K562 (cell line): ENCODE data around the gene ACSL5. TPM values are rescaled to one million over a fixed set of nuclear protein-coding genes. Genes with fewer than 3 reads are reported as not detected.

ENCODE experiments used
- ARNT ChIP-seq, 2 experiments: fragments of 450-650 bp; IDR thresholded peaks; 2 replicates each; pipeline ENCODE4 v1.6.1; 2016; ENCODE audit warnings: mild to moderate bottlenecking in 1 of 2
- BCOR ChIP-seq: fragments of 450-650 bp; IDR thresholded peaks from 2 replicates; pipeline ENCODE4 v1.6.1; 2016
- CBFB ChIP-seq: sonication (generic); formaldehyde crosslinking; IDR thresholded peaks from 2 replicates; pipeline ENCODE4 v1.4.0; 2020; ENCODE audit warnings: mild to moderate bottlenecking, missing genetic modification reagents
- DPF2 ChIP-seq: fragments of 450-650 bp; IDR thresholded peaks from 2 replicates; pipeline ENCODE4 v1.6.1; 2016
- KAT2B ChIP-seq: IDR thresholded peaks from one replicate; pipeline ENCODE4 v1.6.1; 2012; ENCODE audit warnings: low read depth, mild to moderate bottlenecking, control low read depth, inconsistent platforms, low read length, moderate library complexity
- KDM5B ChIP-seq: fragments of 200-600 bp; sonication (generic); IDR thresholded peaks from 2 replicates; pipeline ENCODE4 v1.6.1; 2012; ENCODE audit warnings: low read depth, mild to moderate bottlenecking, moderate library complexity, low read length, control low read depth, inconsistent platforms; ENCODE audit not compliant: insufficient replicate concordance
- KHSRP ChIP-seq: fragments of 450-650 bp; IDR thresholded peaks from 2 replicates; pipeline ENCODE4 v1.6.1; 2017
- NR3C1 ChIP-seq: sonication (generic); formaldehyde crosslinking; IDR thresholded peaks from 2 replicates; pipeline ENCODE4 v1.8.1; 2022; ENCODE audit warnings: missing genetic modification reagents
- PHF8 ChIP-seq: fragments of 200-600 bp; sonication (generic); IDR thresholded peaks from 2 replicates; pipeline ENCODE4 v1.6.1; 2012; ENCODE audit warnings: mixed run types, mild to moderate bottlenecking, inconsistent platforms, low read length, moderate library complexity, borderline replicate concordance
- PYGO2 ChIP-seq: fragments of 450-650 bp; IDR thresholded peaks from 2 replicates; pipeline ENCODE4 v1.6.1; 2016; ENCODE audit warnings: mild to moderate bottlenecking, missing genetic modification characterization, moderate library complexity, missing compliant biosample characterization
- SOX6 ChIP-seq: fragments of 450-650 bp; IDR thresholded peaks from 2 replicates; pipeline ENCODE4 v1.6.1; 2014; ENCODE audit warnings: mild to moderate bottlenecking
- TARDBP ChIP-seq: fragments of 450-650 bp; IDR thresholded peaks from 2 replicates; pipeline ENCODE4 v1.6.1; 2016
- ZBTB17 ChIP-seq: fragments of 450-650 bp; formaldehyde crosslinking; IDR thresholded peaks from 2 replicates; pipeline ENCODE4 v1.4.0; 2020; ENCODE audit warnings: mild to moderate bottlenecking
- ZNF133 ChIP-seq: fragments of 250-450 bp; sonication (Bioruptor Pico); IDR thresholded peaks from 2 replicates; pipeline ENCODE4 v1.4.0; 2020; ENCODE audit warnings: mild to moderate bottlenecking
- ZNF23 ChIP-seq: fragments of 250-450 bp; sonication (Bioruptor Pico); IDR thresholded peaks from 2 replicates; pipeline ENCODE4 v1.4.0; 2020; ENCODE audit warnings: mild to moderate bottlenecking
- ZNF766 ChIP-seq: fragments of 200-800 bp; sonication (Bioruptor generic); conservative IDR thresholded peaks from 2 replicates; pipeline ENCODE4 v1.6.1; 2016; ENCODE audit warnings: missing genetic modification characterization, missing compliant biosample characterization
- polyA plus RNA-seq, 8 experiments: library from polyadenylated mRNA; depleted of rRNA in 4 of 8; stranded (reverse) in 5 of 8; unstranded in 3 of 8; fragments of >200 nt; fragmentation: Nextera tagmentation in 2 of 8; fragmentation: Illumina TruSeq in 1 of 8; extraction: Ambion mirVana in 2 of 8; extraction: Trizol in 1 of 8; gene quantifications; 2 replicates each; pipeline versions ENCODE4 v1.2.1 to v1.2.3, GENCODE V29; 2011 to 2014; ENCODE audit warnings: inconsistent platforms in 1 of 8, missing spikeins in 1 of 8
- total RNA-seq, 7 experiments: library from RNA; depleted of rRNA in 6 of 7; stranded (reverse); fragments of >200 nt in 6 of 7; fragmentation: Illumina TruSeq in 2 of 7; extraction: Trizol in 2 of 7; gene quantifications; 2 replicates each; pipeline versions ENCODE4 v1.2.1 to v1.2.3, GENCODE V29; 2011 to 2021; ENCODE audit warnings: low replicate concordance in 1 of 7
- TF ChIP-seq, protein P1 (sequence below), 2 experiments: fragments of 450-650 bp; IDR thresholded peaks; 2 replicates each; pipeline ENCODE4 v1.6.1; 2016
- TF ChIP-seq, protein P2 (sequence below): sonication (generic); formaldehyde crosslinking; IDR thresholded peaks from 2 replicates; pipeline ENCODE4 v1.8.1; 2023; ENCODE audit warnings: mild to moderate bottlenecking, missing genetic modification reagents
- TF ChIP-seq, protein P3 (sequence below): IDR thresholded peaks from 2 replicates; pipeline ENCODE4 v1.6.1; 2012; ENCODE audit warnings: low read depth, low read length, improper control_type of control experiment, borderline replicate concordance
- TF ChIP-seq, protein P4 (sequence below): fragments of 250-450 bp; sonication (Bioruptor Pico); IDR thresholded peaks from 2 replicates; pipeline ENCODE4 v1.5.1; 2021; ENCODE audit warnings: mild to moderate bottlenecking

The ACSL5 gene
- total and polyA plus RNA-seq, 9 of the 15 experiments (the other 6 are each of a cell fraction or from before 2014, with no cell fraction given), result 0.19 to 1.4 (median 0.55) TPM

DNA sequence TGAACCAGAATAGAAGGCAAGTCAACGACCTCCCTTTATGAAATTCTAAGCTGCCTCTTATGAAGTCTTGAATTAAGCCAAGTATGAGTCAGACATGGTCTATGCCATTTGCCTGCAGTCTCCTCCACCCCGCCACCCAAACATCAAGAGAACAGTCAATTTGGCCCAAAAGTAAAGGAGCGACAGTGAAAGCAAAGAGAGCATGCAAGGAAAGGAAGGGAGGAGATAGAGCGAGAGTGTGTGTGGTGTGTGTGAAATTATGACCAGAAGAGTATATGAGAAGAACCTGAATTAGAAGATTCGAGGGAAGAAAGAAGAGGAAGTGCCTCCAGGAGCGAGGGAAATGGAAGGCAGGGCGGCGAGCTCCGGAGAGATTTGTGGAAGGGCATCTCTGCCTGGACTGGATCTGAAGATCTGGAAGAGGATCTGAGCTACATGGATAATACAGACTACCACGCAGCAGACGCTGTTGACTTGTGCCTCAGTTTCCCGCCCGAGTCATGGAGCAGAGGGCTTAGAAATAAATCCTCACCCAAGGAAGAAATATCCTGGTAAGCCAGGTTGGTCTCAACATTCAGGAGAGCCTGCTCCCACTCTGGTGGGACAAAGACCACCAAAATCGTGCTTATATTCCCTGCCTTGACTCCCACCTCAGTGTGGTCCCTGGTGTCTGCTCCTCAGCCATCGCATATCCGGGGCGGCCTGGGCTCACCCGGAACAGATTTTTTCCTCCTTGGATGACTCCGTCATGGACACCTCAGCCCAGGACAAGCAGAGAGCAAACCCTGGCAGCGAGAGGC lies 72.3 kb downstream of the ACSL5 start (continued):
- TF ChIP-seq ZNF766 (CRISPR knock-in tag) (no peak), KHSRP (no peak), ARNT (IDR thresholded peaks at IDR 0.05) (no peak), ZNF23 (CRISPR knock-in tag) (no peak), PHF8 (peak; percentile 92; the same call in 1 of the 2 replicates), CBFB (CRISPR knock-in tag) (no peak), KDM5B (peak; percentile 92), ZNF133 (CRISPR knock-in tag) (no peak), DPF2 (0 out of 2 replicates have a peak, but pooled peaks have one; percentile 23), NR3C1 (no peak), TARDBP (no peak), ZBTB17 (CRISPR knock-in tag) (no peak), PYGO2 (tag) (no peak), KAT2B (no peak), BCOR (peak; percentile 45; the same call in 1 of the 2 replicates), SOX6 (no peak)
- TF ChIP-seq, protein P1, sequence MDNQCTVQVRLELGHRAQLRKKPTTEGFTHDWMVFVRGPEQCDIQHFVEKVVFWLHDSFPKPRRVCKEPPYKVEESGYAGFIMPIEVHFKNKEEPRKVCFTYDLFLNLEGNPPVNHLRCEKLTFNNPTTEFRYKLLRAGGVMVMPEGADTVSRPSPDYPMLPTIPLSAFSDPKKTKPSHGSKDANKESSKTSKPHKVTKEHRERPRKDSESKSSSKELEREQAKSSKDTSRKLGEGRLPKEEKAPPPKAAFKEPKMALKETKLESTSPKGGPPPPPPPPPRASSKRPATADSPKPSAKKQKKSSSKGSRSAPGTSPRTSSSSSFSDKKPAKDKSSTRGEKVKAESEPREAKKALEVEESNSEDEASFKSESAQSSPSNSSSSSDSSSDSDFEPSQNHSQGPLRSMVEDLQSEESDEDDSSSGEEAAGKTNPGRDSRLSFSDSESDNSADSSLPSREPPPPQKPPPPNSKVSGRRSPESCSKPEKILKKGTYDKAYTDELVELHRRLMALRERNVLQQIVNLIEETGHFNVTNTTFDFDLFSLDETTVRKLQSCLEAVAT (IDR thresholded peaks at IDR 0.05), result 0 out of 4 replicates have a peak, but pooled peaks of 1 of the 2 experiments have one; percentile 47
- TF ChIP-seq, protein P2, sequence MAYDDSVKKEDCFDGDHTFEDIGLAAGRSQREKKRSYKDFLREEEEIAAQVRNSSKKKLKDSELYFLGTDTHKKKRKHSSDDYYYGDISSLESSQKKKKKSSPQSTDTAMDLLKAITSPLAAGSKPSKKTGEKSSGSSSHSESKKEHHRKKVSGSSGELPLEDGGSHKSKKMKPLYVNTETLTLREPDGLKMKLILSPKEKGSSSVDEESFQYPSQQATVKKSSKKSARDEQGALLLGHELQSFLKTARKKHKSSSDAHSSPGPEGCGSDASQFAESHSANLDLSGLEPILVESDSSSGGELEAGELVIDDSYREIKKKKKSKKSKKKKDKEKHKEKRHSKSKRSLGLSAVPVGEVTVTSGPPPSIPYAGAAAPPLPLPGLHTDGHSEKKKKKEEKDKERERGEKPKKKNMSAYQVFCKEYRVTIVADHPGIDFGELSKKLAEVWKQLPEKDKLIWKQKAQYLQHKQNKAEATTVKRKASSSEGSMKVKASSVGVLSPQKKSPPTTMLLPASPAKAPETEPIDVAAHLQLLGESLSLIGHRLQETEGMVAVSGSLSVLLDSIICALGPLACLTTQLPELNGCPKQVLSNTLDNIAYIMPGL, result no peak
- TF ChIP-seq, protein P3, sequence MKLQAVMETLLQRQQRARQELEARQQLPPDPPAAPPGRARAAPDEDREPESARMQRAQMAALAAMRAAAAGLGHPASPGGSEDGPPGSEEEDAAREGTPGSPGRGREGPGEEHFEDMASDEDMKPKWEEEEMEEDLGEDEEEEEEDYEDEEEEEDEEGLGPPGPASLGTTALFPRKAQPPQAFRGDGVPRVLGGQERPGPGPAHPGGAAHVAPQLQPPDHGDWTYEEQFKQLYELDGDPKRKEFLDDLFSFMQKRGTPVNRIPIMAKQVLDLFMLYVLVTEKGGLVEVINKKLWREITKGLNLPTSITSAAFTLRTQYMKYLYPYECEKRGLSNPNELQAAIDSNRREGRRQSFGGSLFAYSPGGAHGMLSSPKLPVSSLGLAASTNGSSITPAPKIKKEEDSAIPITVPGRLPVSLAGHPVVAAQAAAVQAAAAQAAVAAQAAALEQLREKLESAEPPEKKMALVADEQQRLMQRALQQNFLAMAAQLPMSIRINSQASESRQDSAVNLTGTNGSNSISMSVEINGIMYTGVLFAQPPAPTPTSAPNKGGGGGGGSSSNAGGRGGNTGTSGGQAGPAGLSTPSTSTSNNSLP, result no peak
- TF ChIP-seq, protein P4, sequence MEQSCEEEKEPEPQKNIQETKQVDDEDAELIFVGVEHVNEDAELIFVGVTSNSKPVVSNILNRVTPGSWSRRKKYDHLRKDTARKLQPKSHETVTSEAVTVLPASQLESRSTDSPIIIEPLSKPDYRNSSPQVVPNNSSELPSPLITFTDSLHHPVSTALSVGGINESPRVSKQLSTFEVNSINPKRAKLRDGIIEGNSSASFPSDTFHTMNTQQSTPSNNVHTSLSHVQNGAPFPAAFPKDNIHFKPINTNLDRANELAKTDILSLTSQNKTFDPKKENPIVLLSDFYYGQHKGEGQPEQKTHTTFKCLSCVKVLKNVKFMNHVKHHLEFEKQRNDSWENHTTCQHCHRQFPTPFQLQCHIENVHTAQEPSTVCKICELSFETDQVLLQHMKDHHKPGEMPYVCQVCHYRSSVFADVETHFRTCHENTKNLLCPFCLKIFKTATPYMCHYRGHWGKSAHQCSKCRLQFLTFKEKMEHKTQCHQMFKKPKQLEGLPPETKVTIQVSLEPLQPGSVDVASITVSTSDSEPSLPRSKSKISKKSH (CRISPR knock-in tag), result no peak
